HEK293 (cell line): Measurements from ENCODE around the gene YY1AP1.
A peak's percentile ranks its signal among the peaks of the same experiment; 100 is the strongest.

Source experiments
- CTCF ChIA-PET: fragments of 350-600 bp; formaldehyde crosslinking; extraction: SDS; loops from one replicate; lab custom pipeline; 2021; ENCODE audit warnings: antibody characterized with exemption; lab: Yijun Ruan, JAX
- POLR2A ChIA-PET: fragments of 300-600 bp; formaldehyde crosslinking; extraction: SDS; loops from one replicate; lab custom pipeline; 2020; ENCODE audit warnings: antibody characterized with exemption, inconsistent platforms; lab: Yijun Ruan, JAX
- H3K27ac ChIP-seq: fragments of 200-500 bp; sonication (Bioruptor generic); 2 replicates; pipeline ENCODE4 v1.5.1; 2014; ENCODE audit warnings: low read depth, low read length, control low read depth, inconsistent platforms; ENCODE audit errors: extremely low read depth
- H3K36me3 ChIP-seq, 2 experiments: fragments of 200-500 bp in 1 of 2; sonication (Bioruptor generic) in 1 of 2; 1 replicate in 1 of 2; 2 replicates in 1 of 2; pipeline ENCODE4 v1.5.1; 2014 to 2017; ENCODE audit warnings: inconsistent platforms in 2 of 2, low read length in 2 of 2; ENCODE audit not compliant: control insufficient read depth in 2 of 2, insufficient read depth in 1 of 2
- H3K4me1 ChIP-seq: fragments of 200-500 bp; sonication (Bioruptor generic); 2 replicates; pipeline ENCODE4 v1.5.1; 2014; ENCODE audit warnings: mild to moderate bottlenecking, low read length, inconsistent platforms; ENCODE audit not compliant: control insufficient read depth, insufficient read depth
- H3K4me3 ChIP-seq: 2 replicates; pipeline ENCODE4 v1.5.1; 2011; ENCODE audit warnings: low read depth, mild to moderate bottlenecking, control low read depth, low read length, moderate library complexity
- H3K9me3 ChIP-seq: fragments of 200-500 bp; sonication (Bioruptor generic); 2 replicates; pipeline ENCODE4 v1.5.1; 2014; ENCODE audit warnings: low read depth, low read length, inconsistent platforms; ENCODE audit not compliant: control insufficient read depth, insufficient read depth
- GLIS1 ChIP-seq: fragments of 450-650 bp; formaldehyde crosslinking; IDR thresholded peaks from 2 replicates; pipeline ENCODE4 v1.5.1; 2016; ENCODE audit warnings: missing biosample characterization, missing genetic modification characterization
- HOXC10 ChIP-seq: sonication (generic); formaldehyde crosslinking; IDR thresholded peaks from 2 replicates; pipeline ENCODE4 v1.8.1; 2023; ENCODE audit warnings: mild to moderate bottlenecking, missing genetic modification reagents
- KLF8 ChIP-seq: fragments of 450-650 bp; formaldehyde crosslinking; IDR thresholded peaks from 2 replicates; pipeline ENCODE4 v1.5.1; 2016; ENCODE audit warnings: missing biosample characterization, missing genetic modification characterization
- MZF1 ChIP-seq: fragments of 450-650 bp; formaldehyde crosslinking; IDR thresholded peaks from 2 replicates; pipeline ENCODE4 v1.5.1; 2017; ENCODE audit warnings: missing biosample characterization, missing genetic modification characterization, borderline replicate concordance
- SETDB1 ChIP-seq: IDR thresholded peaks from one replicate; pipeline ENCODE4 v1.6.1; 2017; ENCODE audit warnings: mild to moderate bottlenecking, low read length, moderate library complexity, mixed read lengths; ENCODE audit not compliant: insufficient read length
- TRIM28 ChIP-seq: IDR thresholded peaks from 2 replicates; pipeline ENCODE4 v1.6.1; 2011; ENCODE audit warnings: low read length, control low read depth, borderline replicate concordance
- ZBTB1 ChIP-seq: fragments of 450-650 bp; formaldehyde crosslinking; IDR thresholded peaks from 2 replicates; pipeline ENCODE4 v1.5.1; 2016; ENCODE audit warnings: missing biosample characterization, missing genetic modification characterization
- ZFHX2 ChIP-seq: fragments of 450-650 bp; formaldehyde crosslinking; conservative IDR thresholded peaks from 2 replicates; pipeline ENCODE4 v1.5.1; 2016; ENCODE audit warnings: missing biosample characterization, missing genetic modification characterization
- ZNF132 ChIP-seq: fragments of 450-650 bp; formaldehyde crosslinking; IDR thresholded peaks from 2 replicates; pipeline ENCODE4 v1.5.1; 2017; ENCODE audit warnings: missing biosample characterization, missing genetic modification characterization, borderline replicate concordance
- ZNF19 ChIP-seq: fragments of 450-650 bp; formaldehyde crosslinking; IDR thresholded peaks from 2 replicates; pipeline ENCODE4; 2016; ENCODE audit warnings: missing biosample characterization, missing genetic modification characterization, low read depth
- ZNF24 ChIP-seq: fragments of 450-650 bp; formaldehyde crosslinking; IDR thresholded peaks from 2 replicates; pipeline ENCODE4 v1.5.1; 2016; ENCODE audit warnings: missing biosample characterization, missing genetic modification characterization
- ZNF521 ChIP-seq: fragments of 450-650 bp; formaldehyde crosslinking; IDR thresholded peaks from 2 replicates; pipeline ENCODE4 v1.5.1; 2017; ENCODE audit warnings: missing biosample characterization, mild to moderate bottlenecking, missing genetic modification characterization
- ZNF544 ChIP-seq: fragments of 450-650 bp; formaldehyde crosslinking; IDR thresholded peaks from 2 replicates; pipeline ENCODE4 v1.5.0; 2017; ENCODE audit warnings: missing biosample characterization, missing genetic modification characterization
- ZNF585B ChIP-seq: fragments of 450-650 bp; formaldehyde crosslinking; IDR thresholded peaks from 2 replicates; pipeline ENCODE4 v1.5.1; 2016; ENCODE audit warnings: missing biosample characterization, missing genetic modification characterization
- ZNF747 ChIP-seq: fragments of 450-650 bp; formaldehyde crosslinking; IDR thresholded peaks from 2 replicates; pipeline ENCODE4 v1.5.1; 2016; ENCODE audit warnings: missing biosample characterization, missing genetic modification characterization
- TF ChIP-seq, protein P1 (sequence below): fragments of 450-650 bp; formaldehyde crosslinking; IDR thresholded peaks from 2 replicates; pipeline ENCODE4 v1.5.1; 2016; ENCODE audit warnings: missing biosample characterization, missing genetic modification characterization
- TF ChIP-seq, protein P2 (sequence below): fragments of 450-650 bp; formaldehyde crosslinking; IDR thresholded peaks from 2 replicates; pipeline ENCODE4 v1.5.1; 2016; ENCODE audit warnings: missing biosample characterization, missing genetic modification characterization
- TF ChIP-seq, protein P3 (sequence below): fragments of 450-650 bp; formaldehyde crosslinking; IDR thresholded peaks from 2 replicates; pipeline ENCODE4 v1.5.1; 2016; ENCODE audit warnings: missing biosample characterization, missing genetic modification characterization
- TF ChIP-seq, protein P4 (sequence below): fragments of 450-650 bp; formaldehyde crosslinking; IDR thresholded peaks from 2 replicates; pipeline ENCODE4 v1.5.1; 2016; ENCODE audit warnings: missing biosample characterization, missing genetic modification characterization, low read depth

YY1AP1 gene

DNA sequence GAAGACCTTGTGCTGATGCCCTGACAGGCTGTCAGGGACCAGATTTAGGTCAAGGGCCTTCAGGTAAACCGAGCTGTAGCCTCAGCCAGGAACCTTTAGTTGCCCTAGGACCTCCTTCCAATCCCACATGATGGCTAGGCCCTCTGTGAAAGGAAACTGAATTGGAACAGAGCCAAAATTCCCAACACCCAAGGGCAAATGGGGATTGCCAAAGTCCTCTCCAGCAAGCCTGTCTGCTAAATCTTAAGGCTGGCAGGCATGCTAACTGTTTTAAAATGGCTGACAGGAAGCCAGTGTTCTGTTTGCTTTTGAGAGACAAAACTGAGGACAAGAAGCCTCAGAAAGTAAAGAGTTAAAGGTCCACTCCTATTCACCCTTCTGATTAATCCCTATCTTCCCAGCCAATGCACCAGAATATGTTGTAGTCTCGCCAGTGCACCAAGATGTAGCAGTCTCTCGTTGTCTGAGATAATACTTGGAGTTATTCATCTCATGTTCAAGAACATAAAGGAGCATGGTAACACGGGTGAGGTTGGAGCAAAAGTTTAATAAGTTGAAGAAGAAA lies 43.5 kb downstream of the YY1AP1 start:
- POLR2A ChIA-PET = no interaction called here
- H3K36me3 ChIP-seq = no peaks in the 10 kb centered on the region
- TF ChIP-seq HOXC10 (CRISPR knock-in tag) (no peak), ZNF24 (tag by site-specific recombination) (no peak), MZF1 (tag by site-specific recombination) (0 out of 2 replicates have a peak, but pooled peaks have one; percentile 18)

DNA sequence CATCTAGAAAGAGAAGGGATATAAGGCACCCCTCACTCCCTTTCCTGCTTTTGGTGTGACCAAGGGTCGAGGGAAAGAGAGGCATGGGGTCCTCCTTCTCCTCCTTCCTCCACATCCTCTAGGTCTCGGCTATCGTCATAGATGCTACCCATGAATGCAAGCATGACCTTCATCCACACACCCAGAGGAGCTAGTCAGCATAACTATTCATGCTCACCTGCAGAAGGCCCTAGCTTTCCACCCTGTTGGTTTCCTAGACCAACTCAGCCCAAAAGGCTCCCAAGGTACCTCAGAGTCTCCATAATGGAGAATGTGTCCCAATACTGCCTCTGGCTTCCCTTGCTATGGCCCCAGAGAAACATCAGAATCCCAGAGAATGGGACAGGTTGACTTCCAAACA lies 45.3 kb downstream of the YY1AP1 start:
- H3K4me3 ChIP-seq = no peak overlapping the region
- CTCF ChIA-PET = no interaction called here
- H3K4me1 ChIP-seq = no peaks in the 10 kb centered on the region
- no peaks in the 10 kb centered on the region for H3K9me3 ChIP-seq
- TF ChIP-seq, protein P1, sequence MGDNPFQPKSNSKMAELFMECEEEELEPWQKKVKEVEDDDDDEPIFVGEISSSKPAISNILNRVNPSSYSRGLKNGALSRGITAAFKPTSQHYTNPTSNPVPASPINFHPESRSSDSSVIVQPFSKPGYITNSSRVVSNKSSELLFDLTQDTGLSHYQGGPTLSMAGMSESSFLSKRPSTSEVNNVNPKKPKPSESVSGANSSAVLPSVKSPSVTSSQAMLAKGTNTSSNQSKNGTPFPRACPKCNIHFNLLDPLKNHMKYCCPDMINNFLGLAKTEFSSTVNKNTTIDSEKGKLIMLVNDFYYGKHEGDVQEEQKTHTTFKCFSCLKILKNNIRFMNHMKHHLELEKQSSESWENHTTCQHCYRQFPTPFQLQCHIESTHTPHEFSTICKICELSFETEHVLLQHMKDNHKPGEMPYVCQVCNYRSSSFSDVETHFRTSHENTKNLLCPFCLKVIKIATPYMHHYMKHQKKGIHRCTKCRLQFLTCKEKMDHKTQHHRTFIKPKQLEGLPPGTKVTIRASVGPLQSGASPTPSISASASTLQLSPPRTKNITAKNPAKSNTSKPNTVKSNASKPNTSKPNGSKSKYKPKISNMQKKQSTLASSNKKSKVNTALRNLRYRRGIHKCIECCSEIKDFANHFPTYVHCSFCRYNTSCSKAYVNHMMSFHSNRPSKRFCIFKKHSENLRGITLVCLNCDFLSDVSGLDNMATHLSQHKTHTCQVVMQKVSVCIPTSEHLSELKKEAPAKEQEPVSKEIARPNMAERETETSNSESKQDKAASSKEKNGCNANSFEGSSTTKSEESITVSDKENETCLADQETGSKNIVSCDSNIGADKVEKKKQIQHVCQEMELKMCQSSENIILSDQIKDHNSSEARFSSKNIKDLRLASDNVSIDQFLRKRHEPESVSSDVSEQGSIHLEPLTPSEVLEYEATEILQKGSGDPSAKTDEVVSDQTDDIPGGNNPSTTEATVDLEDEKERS (tag by site-specific recombination) = peak; percentile 74
- TF ChIP-seq GLIS1 (tag by site-specific recombination) (no peak), ZFHX2 (tag by site-specific recombination) (no peak), ZNF585B (no peak), ZBTB1 (tag by site-specific recombination) (no peak), ZNF521 (tag by site-specific recombination) (no peak), ZNF132 (no peak), ZNF544 (no peak), KLF8 (0 out of 2 replicates have a peak, but pooled peaks have one; percentile 38), SETDB1 (peak; percentile 63), TRIM28 (peak; percentile 99; the same call in 1 of the 2 replicates), ZNF19 (tag by site-specific recombination) (no peak), ZNF747 (tag by site-specific recombination) (no peak)
- TF ChIP-seq, protein P2, sequence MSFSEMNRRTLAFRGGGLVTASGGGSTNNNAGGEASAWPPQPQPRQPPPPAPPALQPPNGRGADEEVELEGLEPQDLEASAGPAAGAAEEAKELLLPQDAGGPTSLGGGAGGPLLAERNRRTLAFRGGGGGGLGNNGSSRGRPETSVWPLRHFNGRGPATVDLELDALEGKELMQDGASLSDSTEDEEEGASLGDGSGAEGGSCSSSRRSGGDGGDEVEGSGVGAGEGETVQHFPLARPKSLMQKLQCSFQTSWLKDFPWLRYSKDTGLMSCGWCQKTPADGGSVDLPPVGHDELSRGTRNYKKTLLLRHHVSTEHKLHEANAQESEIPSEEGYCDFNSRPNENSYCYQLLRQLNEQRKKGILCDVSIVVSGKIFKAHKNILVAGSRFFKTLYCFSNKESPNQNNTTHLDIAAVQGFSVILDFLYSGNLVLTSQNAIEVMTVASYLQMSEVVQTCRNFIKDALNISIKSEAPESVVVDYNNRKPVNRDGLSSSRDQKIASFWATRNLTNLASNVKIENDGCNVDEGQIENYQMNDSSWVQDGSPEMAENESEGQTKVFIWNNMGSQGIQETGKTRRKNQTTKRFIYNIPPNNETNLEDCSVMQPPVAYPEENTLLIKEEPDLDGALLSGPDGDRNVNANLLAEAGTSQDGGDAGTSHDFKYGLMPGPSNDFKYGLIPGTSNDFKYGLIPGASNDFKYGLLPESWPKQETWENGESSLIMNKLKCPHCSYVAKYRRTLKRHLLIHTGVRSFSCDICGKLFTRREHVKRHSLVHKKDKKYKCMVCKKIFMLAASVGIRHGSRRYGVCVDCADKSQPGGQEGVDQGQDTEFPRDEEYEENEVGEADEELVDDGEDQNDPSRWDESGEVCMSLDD (tag by site-specific recombination) = no peak
- TF ChIP-seq, protein P3, sequence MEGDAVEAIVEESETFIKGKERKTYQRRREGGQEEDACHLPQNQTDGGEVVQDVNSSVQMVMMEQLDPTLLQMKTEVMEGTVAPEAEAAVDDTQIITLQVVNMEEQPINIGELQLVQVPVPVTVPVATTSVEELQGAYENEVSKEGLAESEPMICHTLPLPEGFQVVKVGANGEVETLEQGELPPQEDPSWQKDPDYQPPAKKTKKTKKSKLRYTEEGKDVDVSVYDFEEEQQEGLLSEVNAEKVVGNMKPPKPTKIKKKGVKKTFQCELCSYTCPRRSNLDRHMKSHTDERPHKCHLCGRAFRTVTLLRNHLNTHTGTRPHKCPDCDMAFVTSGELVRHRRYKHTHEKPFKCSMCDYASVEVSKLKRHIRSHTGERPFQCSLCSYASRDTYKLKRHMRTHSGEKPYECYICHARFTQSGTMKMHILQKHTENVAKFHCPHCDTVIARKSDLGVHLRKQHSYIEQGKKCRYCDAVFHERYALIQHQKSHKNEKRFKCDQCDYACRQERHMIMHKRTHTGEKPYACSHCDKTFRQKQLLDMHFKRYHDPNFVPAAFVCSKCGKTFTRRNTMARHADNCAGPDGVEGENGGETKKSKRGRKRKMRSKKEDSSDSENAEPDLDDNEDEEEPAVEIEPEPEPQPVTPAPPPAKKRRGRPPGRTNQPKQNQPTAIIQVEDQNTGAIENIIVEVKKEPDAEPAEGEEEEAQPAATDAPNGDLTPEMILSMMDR (tag by site-specific recombination) = no peak
- TF ChIP-seq, protein P4, sequence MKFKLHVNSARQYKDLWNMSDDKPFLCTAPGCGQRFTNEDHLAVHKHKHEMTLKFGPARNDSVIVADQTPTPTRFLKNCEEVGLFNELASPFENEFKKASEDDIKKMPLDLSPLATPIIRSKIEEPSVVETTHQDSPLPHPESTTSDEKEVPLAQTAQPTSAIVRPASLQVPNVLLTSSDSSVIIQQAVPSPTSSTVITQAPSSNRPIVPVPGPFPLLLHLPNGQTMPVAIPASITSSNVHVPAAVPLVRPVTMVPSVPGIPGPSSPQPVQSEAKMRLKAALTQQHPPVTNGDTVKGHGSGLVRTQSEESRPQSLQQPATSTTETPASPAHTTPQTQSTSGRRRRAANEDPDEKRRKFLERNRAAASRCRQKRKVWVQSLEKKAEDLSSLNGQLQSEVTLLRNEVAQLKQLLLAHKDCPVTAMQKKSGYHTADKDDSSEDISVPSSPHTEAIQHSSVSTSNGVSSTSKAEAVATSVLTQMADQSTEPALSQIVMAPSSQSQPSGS (tag by site-specific recombination) = no peak
- H3K36me3 ChIP-seq = no peaks in the 10 kb centered on the region
- POLR2A ChIA-PET = no interaction called here
- H3K27ac ChIP-seq = no peak overlapping the region

More for the DNA sequence above, 43.5 kb downstream of the YY1AP1 start:
- H3K4me1 ChIP-seq = no peaks in the 10 kb centered on the region
- no peak overlapping the region for H3K27ac ChIP-seq
- CTCF ChIA-PET = interaction anchor here (0.7 to 1.3 kb wide), 3 partner anchors 84 to 393 kb away, joined by 3 to 6 read pairs (median 3); no protein-coding TSS in a partner anchor
- H3K9me3 ChIP-seq = no peaks in the 10 kb centered on the region
- no peak overlapping the region for H3K4me3 ChIP-seq
